ENCODE data around the gene PCDH9.

- TF ChIP-seq SUZ12 (IDR thresholded peaks at IDR 0.05; ENCODE audit: extremely low read depth, insufficient read depth, insufficient read length) (no peak), YY1 (IDR thresholded peaks at IDR 0.05; ENCODE audit: insufficient read depth, insufficient read length) (no peak), ZNF274 (IDR thresholded peaks at IDR 0.05; ENCODE audit: low read depth, low read length) (no peak)
Measured at GRCh38 chr13:66937423-66937822, 292.7 kb downstream of the PCDH9 start.

Data from NT2/D1 (cell line).